CD14-positive monocyte (primary cell): ENCODE data around the gene MGAT4C. TPM values are rescaled to one million over a fixed set of nuclear protein-coding genes. Genes with fewer than 3 reads are reported as not detected.

Source experiments
- DNase-seq, 3 donors: peaks; one replicate each; pipeline ENCODE4 v3.0.0-alpha.2; 2011 to 2022
- H2AFZ ChIP-seq: 2 replicates; pipeline ENCODE4 v1.6.0; 2012; ENCODE audit warnings: mild to moderate bottlenecking, low read depth, low read length, inconsistent platforms; ENCODE audit not compliant: insufficient read depth, poor library complexity, severe bottlenecking
- H3K27ac ChIP-seq, 2 donors: 1 replicate in 1 of 2; 2 replicates in 1 of 2; pipeline ENCODE4 v1.5.1; 2012 to 2013; ENCODE audit warnings: low read length in 2 of 2, control low read depth in 1 of 2, inconsistent platforms in 1 of 2, low read depth in 1 of 2, mild to moderate bottlenecking in 1 of 2
- H3K27me3 ChIP-seq, 2 donors: one replicate each; pipeline versions ENCODE4 v1.6.0 to v1.6.1; 2011 to 2013; ENCODE audit warnings: low read length in 2 of 2; ENCODE audit not compliant: control insufficient read depth in 2 of 2, insufficient read depth in 2 of 2
- H3K36me3 ChIP-seq, 2 donors: replicated peaks in 1 of 2; 1 replicate in 1 of 2; 2 replicates in 1 of 2; pipeline versions ENCODE4 v1.5.1 to v1.6.1; 2012 to 2013; ENCODE audit warnings: low read length in 2 of 2, control low read depth in 1 of 2, inconsistent platforms in 1 of 2, mild to moderate bottlenecking in 1 of 2; ENCODE audit not compliant: insufficient read depth in 2 of 2, control insufficient read depth in 1 of 2
- H3K4me1 ChIP-seq, 2 donors: 1 replicate in 1 of 2; 2 replicates in 1 of 2; pipeline versions ENCODE4 v1.5.1 to v1.6.1; 2012 to 2013; ENCODE audit warnings: low read length in 2 of 2, control low read depth in 1 of 2, inconsistent platforms in 1 of 2, mild to moderate bottlenecking in 1 of 2, moderate library complexity in 1 of 2; ENCODE audit not compliant: insufficient read depth in 2 of 2, control insufficient read depth in 1 of 2
- H3K4me2 ChIP-seq: replicated peaks from 2 replicates; pipeline ENCODE3; 2012; ENCODE audit warnings: low read length, moderate library complexity, mild to moderate bottlenecking; ENCODE audit not compliant: poor library complexity, severe bottlenecking; ENCODE audit errors: extremely low read depth
- H3K4me3 ChIP-seq, 3 experiments: fragments of 200-600 bp in 1 of 3; sonication (generic) in 1 of 3; replicated peaks in 1 of 3; 1 replicate in 2 of 3; 2 replicates in 1 of 3; pipeline ENCODE4 v1.5.1; 2011 to 2013; ENCODE audit warnings: low read length in 3 of 3, mild to moderate bottlenecking in 3 of 3, control low read depth in 2 of 3, low read depth in 2 of 3, inconsistent platforms in 1 of 3, moderate library complexity in 1 of 3
- H3K79me2 ChIP-seq: 2 replicates; pipeline ENCODE4 v1.6.0; 2012; ENCODE audit warnings: mild to moderate bottlenecking, control low read depth, inconsistent platforms, low read length, moderate library complexity; ENCODE audit not compliant: insufficient read depth
- H3K9ac ChIP-seq: 2 replicates; pipeline ENCODE4 v1.6.0; 2017; ENCODE audit warnings: low read length, mild to moderate bottlenecking; ENCODE audit not compliant: insufficient read depth, poor library complexity, severe bottlenecking
- H3K9me3 ChIP-seq, 2 donors: replicated peaks in 1 of 2; 1 replicate in 1 of 2; 2 replicates in 1 of 2; pipeline versions ENCODE4 v1.5.1 to v1.6.1; 2012 to 2013; ENCODE audit warnings: low read length in 2 of 2, control low read depth in 1 of 2; ENCODE audit not compliant: control insufficient read depth in 1 of 2, insufficient read depth in 1 of 2
- H4K20me1 ChIP-seq: 2 replicates; pipeline ENCODE4 v1.6.0; 2012; ENCODE audit warnings: mild to moderate bottlenecking, low read length, control low read depth, moderate library complexity; ENCODE audit not compliant: insufficient read depth
- H3K27ac Mint-ChIP-seq, 7 donors: one replicate each; pipeline ENCODE4 v1.8.0; 2020; ENCODE audit warnings: mild to moderate bottlenecking in 7 of 7, mixed read lengths in 7 of 7, moderate library complexity in 6 of 7, inconsistent platforms in 2 of 7
- H3K27me3 Mint-ChIP-seq, 3 donors: one replicate each; pipeline ENCODE4 v1.8.0; 2021 to 2022; ENCODE audit warnings: low read depth in 3 of 3, mild to moderate bottlenecking in 3 of 3, mixed read lengths in 3 of 3, moderate library complexity in 3 of 3, inconsistent platforms in 1 of 3
- H3K36me3 Mint-ChIP-seq, 2 donors: one replicate each; pipeline ENCODE4 v1.8.0; 2020; ENCODE audit warnings: mixed read lengths in 2 of 2, inconsistent platforms in 1 of 2, mild to moderate bottlenecking in 1 of 2
- H3K4me1 Mint-ChIP-seq: one replicate; pipeline ENCODE4 v1.8.0; 2020; ENCODE audit warnings: mild to moderate bottlenecking, mixed read lengths
- H3K4me3 Mint-ChIP-seq, 2 donors: one replicate each; pipeline ENCODE4 v1.8.0; 2020; ENCODE audit warnings: mild to moderate bottlenecking in 2 of 2, mixed read lengths in 2 of 2, moderate library complexity in 1 of 2
- H3K9me3 Mint-ChIP-seq, 7 donors: one replicate each; pipeline ENCODE4 v1.8.0; 2020 to 2022; ENCODE audit warnings: mixed read lengths in 7 of 7, mild to moderate bottlenecking in 6 of 7, moderate library complexity in 6 of 7, inconsistent platforms in 2 of 7
- CTCF ChIP-seq: fragments of 200-600 bp; IDR thresholded peaks from one replicate; pipeline ENCODE4 v1.8.0; 2022; ENCODE audit warnings: antibody characterized with exemption, mild to moderate bottlenecking
- WGBS: methylation state at CpG from one replicate; pipeline ENCODE4 v1.1.5; 2013; ENCODE audit warnings: missing lambda C conversion rate; ENCODE audit not compliant: insufficient coverage; 5-methylcytosine and 5-hydroxymethylcytosine counted together
- intact Hi-C, 2 donors: fragments of 100-400 bp; cut with micrococcal nuclease; formaldehyde crosslinking; loops; one replicate each; pipeline versions ENCODE4 v1.15.0 to v1.15.1; 2023
- polyA plus RNA-seq, 3 donors: library from polyadenylated mRNA; depleted of rRNA in 1 of 3; unstranded in 2 of 3; stranded (reverse) in 1 of 3; fragments of 300-500 nt in 2 of 3; fragments of >200 nt in 1 of 3; fragmentation: Illumina TruSeq in 2 of 3; gene quantifications; 1 replicate in 2 of 3; 2 replicates in 1 of 3; pipeline ENCODE4 v1.2.3, GENCODE V29; 2012 to 2021

MGAT4C gene
- polyA plus RNA-seq, 3 donors, result not detected

- no peak for DNase-seq
- H3K36me3 Mint-ChIP-seq, result no peaks in the 10 kb centered on the region
- no peaks in the 10 kb centered on the region for H3K27me3 Mint-ChIP-seq
- H3K9me3 Mint-ChIP-seq, result no peaks in the 10 kb centered on the region
- Histone ChIP-seq H3K27ac (no peak overlapping the region), H3K27me3 (no peaks in the 10 kb centered on the region), H2AFZ (no peak overlapping the region), H3K4me1 (no peaks in the 10 kb centered on the region), H3K9me3 (peaks cover 0 to under 1% of the 10 kb centered on the region in 2 donors), H3K4me2 (no peak overlapping the region), H3K36me3 (no peaks in the 10 kb centered on the region), H3K9ac (no peak overlapping the region), H4K20me1 (no peaks in the 10 kb centered on the region), H3K79me2 (no peaks in the 10 kb centered on the region), H3K4me3 (no peak overlapping the region)
- WGBS, result no CpG with 5 or more reads among the region's 3 CpGs
- no peak overlapping the region for H3K4me3 Mint-ChIP-seq
- TF ChIP-seq CTCF, result no peak
- no peaks in the 10 kb centered on the region for H3K4me1 Mint-ChIP-seq
- H3K27ac Mint-ChIP-seq, result no peak overlapping the region
- intact Hi-C loops, result no loop called here
These were observed 206.2 kb downstream of the MGAT4C start for GRCh38 chr12:86050010-86050409.

- Mint-ChIP-seq H3K27ac (no peak overlapping the region), H3K4me3 (no peak overlapping the region), H3K27me3 (no peaks in the 10 kb centered on the region), H3K9me3 (peaks cover 7 to 20% (median 14%) of the 10 kb centered on the region in 7 donors), H3K4me1 (no peaks in the 10 kb centered on the region), H3K36me3 (no peaks in the 10 kb centered on the region)
- no peaks in the 10 kb centered on the region for H3K4me1 ChIP-seq
- DNase-seq, result no peak
- no peaks in the 10 kb centered on the region for H3K36me3 ChIP-seq
- intact Hi-C loops, result no loop called here
- no peaks in the 10 kb centered on the region for H3K79me2 ChIP-seq
- no peak overlapping the region for H2AFZ ChIP-seq
- no peaks in the 10 kb centered on the region for H3K27me3 ChIP-seq
- 91% methylated on average over 5 of the region's 5 CpGs for WGBS
- TF ChIP-seq CTCF, result no peak
- H3K9me3 ChIP-seq, result peaks cover 23 to 26% of the 10 kb centered on the region in 2 donors
- no peak overlapping the region for H3K9ac ChIP-seq
- no peak overlapping the region for H3K4me2 ChIP-seq
- H3K27ac ChIP-seq, result no peak overlapping the region
- H3K4me3 ChIP-seq, result no peak overlapping the region
- H4K20me1 ChIP-seq, result no peaks in the 10 kb centered on the region
These were observed 211.8 kb downstream of the MGAT4C start for GRCh38 chr12:86044396-86044795.
